Heart left ventricle (tissue), 13 donors: ENCODE measurements around the gene SUGCT.

ENCODE experiments used
- POLR2A ChIP-seq, 2 donors: fragments of 450-650 bp; IDR thresholded peaks; one replicate each; pipeline ENCODE4 v1.6.1; 2017; ENCODE audit warnings: antibody characterized with exemption in 2 of 2, mild to moderate bottlenecking in 2 of 2, moderate library complexity in 2 of 2
- TF ChIP-seq, protein P1 (sequence below), 12 donors: fragments of 200-600 bp; sonication (generic) in 4 of 12; IDR thresholded peaks; one replicate each; pipeline versions ENCODE4 v1.5.0 to v1.8.0; 2018 to 2022; ENCODE audit warnings: antibody characterized with exemption in 12 of 12, mild to moderate bottlenecking in 5 of 12
- donor health status: ischemic (EF 13 %, LVEDD 7.1; RV severe dilation, severe dysfunction).
- donor health status: DM: no; HTN: yes; CAD: no.
- donor health status: DM: no; HTN: no; CAD: no.
- donor health status: ischemic (EF 25% LVEDD 6.9; RV normal size, moderate dysfunction).
- donor health status: ischemic (EF 25% LVEDD 5.7; RV mildly dilated, moderate dysfunction).
- donor health status: ischemic (EF 35%, LVEDD 5.7; RV mildly dilated, moderate dysfunction).
- donor health status: nonischemic (EF 11% LVEDD 7.7; RV severe dilation, severe dysfunction).
- donor health status: DM: yes; HTN: yes; CAD: no.
- donor health status: PGD.
- donor health status: ischemic (EF 29% LVEDD 5.4; RV normal size, mild dysfunction).
- donor health status: nonischemic (EF 23%, LVEDD 6.1; RV moderate dilation, normal function).

DNA sequence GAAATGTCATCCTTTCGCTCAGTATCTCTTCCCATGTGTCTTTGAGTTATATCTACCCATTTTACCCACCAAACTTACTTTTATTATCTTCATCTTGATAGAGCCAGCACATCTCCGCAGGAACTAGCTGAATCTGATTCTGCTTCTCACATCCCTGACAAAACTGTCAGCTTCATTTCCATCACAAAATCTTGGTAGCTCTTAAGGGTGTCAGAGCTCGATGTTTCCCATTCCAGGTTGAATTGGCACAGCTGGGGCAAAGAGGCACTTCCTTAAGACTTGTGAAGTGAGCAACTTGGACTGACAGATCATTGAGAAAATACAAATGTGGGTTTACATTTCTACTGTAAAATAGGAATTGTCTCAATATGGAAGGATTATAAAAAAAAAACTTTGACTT, 434.5 kb downstream of the SUGCT start:
- no peak for TF ChIP-seq POLR2A (IDR thresholded peaks at IDR 0.05)
- TF ChIP-seq, protein P1, sequence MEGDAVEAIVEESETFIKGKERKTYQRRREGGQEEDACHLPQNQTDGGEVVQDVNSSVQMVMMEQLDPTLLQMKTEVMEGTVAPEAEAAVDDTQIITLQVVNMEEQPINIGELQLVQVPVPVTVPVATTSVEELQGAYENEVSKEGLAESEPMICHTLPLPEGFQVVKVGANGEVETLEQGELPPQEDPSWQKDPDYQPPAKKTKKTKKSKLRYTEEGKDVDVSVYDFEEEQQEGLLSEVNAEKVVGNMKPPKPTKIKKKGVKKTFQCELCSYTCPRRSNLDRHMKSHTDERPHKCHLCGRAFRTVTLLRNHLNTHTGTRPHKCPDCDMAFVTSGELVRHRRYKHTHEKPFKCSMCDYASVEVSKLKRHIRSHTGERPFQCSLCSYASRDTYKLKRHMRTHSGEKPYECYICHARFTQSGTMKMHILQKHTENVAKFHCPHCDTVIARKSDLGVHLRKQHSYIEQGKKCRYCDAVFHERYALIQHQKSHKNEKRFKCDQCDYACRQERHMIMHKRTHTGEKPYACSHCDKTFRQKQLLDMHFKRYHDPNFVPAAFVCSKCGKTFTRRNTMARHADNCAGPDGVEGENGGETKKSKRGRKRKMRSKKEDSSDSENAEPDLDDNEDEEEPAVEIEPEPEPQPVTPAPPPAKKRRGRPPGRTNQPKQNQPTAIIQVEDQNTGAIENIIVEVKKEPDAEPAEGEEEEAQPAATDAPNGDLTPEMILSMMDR (IDR thresholded peaks at IDR 0.05): no peak
